HepG2 (cell line): ENCODE measurements around the gene FAM216A. TPM values are rescaled to one million over a fixed set of nuclear protein-coding genes. Genes with fewer than 3 reads are reported as not detected.

Source experiments
- ARNTL ChIP-seq: sonication (generic); formaldehyde crosslinking; IDR thresholded peaks from 2 replicates; pipeline ENCODE4 v1.4.0; 2020; ENCODE audit warnings: mild to moderate bottlenecking, missing genetic modification reagents
- ASH2L ChIP-seq: fragments of 300-600, 200-600 bp; sonication (generic); IDR thresholded peaks from 2 replicates; pipeline ENCODE4 v1.7.0; 2017; ENCODE audit warnings: low read depth, mild to moderate bottlenecking, moderate library complexity, mixed read lengths, low read length; ENCODE audit not compliant: insufficient read length
- ESRRA ChIP-seq: sonication (generic); formaldehyde crosslinking; IDR thresholded peaks from 2 replicates; pipeline ENCODE4 v1.5.1; 2020; ENCODE audit warnings: mild to moderate bottlenecking, low read depth, missing genetic modification reagents
- HNRNPUL1 ChIP-seq: fragments of 200-400 bp; formaldehyde crosslinking; IDR thresholded peaks from 2 replicates; pipeline ENCODE4 v1.6.1; 2017; ENCODE audit warnings: low read depth, mild to moderate bottlenecking, low read length, moderate library complexity
- ISL2 ChIP-seq: sonication (generic); formaldehyde crosslinking; IDR thresholded peaks from 2 replicates; pipeline ENCODE4 v1.5.0; 2020; ENCODE audit warnings: missing genetic modification reagents
- MAF1 ChIP-seq: sonication (generic); formaldehyde crosslinking; IDR thresholded peaks from 2 replicates; pipeline ENCODE4 v1.5.0; 2020; ENCODE audit warnings: missing genetic modification reagents, borderline replicate concordance
- MAFF ChIP-seq: IDR thresholded peaks from 2 replicates; pipeline ENCODE4 v1.6.1; 2011; ENCODE audit warnings: low read depth, low read length, improper control_type of control experiment
- MED1 ChIP-seq: sonication (generic); formaldehyde crosslinking; IDR thresholded peaks from 2 replicates; pipeline ENCODE4 v1.4.0; 2020; ENCODE audit warnings: missing genetic modification reagents
- NFIB ChIP-seq: sonication (generic); formaldehyde crosslinking; IDR thresholded peaks from 2 replicates; pipeline ENCODE4 v1.9.0; 2021; ENCODE audit warnings: missing genetic modification reagents, mild to moderate bottlenecking, borderline replicate concordance
- PAXIP1 ChIP-seq: sonication (generic); formaldehyde crosslinking; conservative IDR thresholded peaks from 2 replicates; pipeline ENCODE4 v1.4.0; 2020; ENCODE audit warnings: mild to moderate bottlenecking, missing genetic modification reagents, moderate library complexity
- PHF8 ChIP-seq: sonication (generic); formaldehyde crosslinking; IDR thresholded peaks from 2 replicates; pipeline ENCODE4 v1.5.0; 2020; ENCODE audit warnings: missing genetic modification reagents
- SNAI1 ChIP-seq: sonication (generic); formaldehyde crosslinking; IDR thresholded peaks from 2 replicates; pipeline ENCODE4 v1.5.0; 2020; ENCODE audit warnings: mild to moderate bottlenecking, missing genetic modification reagents, borderline replicate concordance
- SNAPC2 ChIP-seq: sonication (generic); formaldehyde crosslinking; IDR thresholded peaks from 2 replicates; pipeline ENCODE4 v1.8.1; 2022; ENCODE audit warnings: mild to moderate bottlenecking, missing genetic modification reagents
- ZGPAT ChIP-seq: IDR thresholded peaks from 2 replicates; pipeline ENCODE4 v1.6.1; 2016; ENCODE audit warnings: mild to moderate bottlenecking
- ZIK1 ChIP-seq: sonication (generic); formaldehyde crosslinking; IDR thresholded peaks from 2 replicates; pipeline ENCODE4 v1.5.0; 2020; ENCODE audit warnings: mild to moderate bottlenecking, low read depth, missing genetic modification reagents, borderline replicate concordance
- ZNF124 ChIP-seq: sonication (generic); formaldehyde crosslinking; IDR thresholded peaks from 2 replicates; pipeline ENCODE4 v1.4.0; 2020; ENCODE audit warnings: missing genetic modification reagents
- ZNF142 ChIP-seq: sonication (generic); formaldehyde crosslinking; IDR thresholded peaks from 2 replicates; pipeline ENCODE4 v1.4.0; 2020; ENCODE audit warnings: missing genetic modification reagents
- ZNF224 ChIP-seq: sonication (generic); formaldehyde crosslinking; IDR thresholded peaks from 2 replicates; pipeline ENCODE4 v1.5.0; 2020; ENCODE audit warnings: mild to moderate bottlenecking, missing genetic modification reagents
- ZNF232 ChIP-seq: sonication (generic); formaldehyde crosslinking; IDR thresholded peaks from 2 replicates; pipeline ENCODE4 v1.4.0; 2020; ENCODE audit warnings: missing genetic modification reagents, borderline replicate concordance
- ZNF30 ChIP-seq: sonication (generic); formaldehyde crosslinking; IDR thresholded peaks from 2 replicates; pipeline ENCODE4 v1.5.0; 2020; ENCODE audit warnings: mild to moderate bottlenecking, missing genetic modification reagents
- ZNF558 ChIP-seq: sonication (generic); formaldehyde crosslinking; IDR thresholded peaks from 2 replicates; pipeline ENCODE4 v1.9.0; 2022; ENCODE audit warnings: mild to moderate bottlenecking, missing genetic modification reagents, borderline replicate concordance
- ZNF644 ChIP-seq: IDR thresholded peaks from 2 replicates; pipeline ENCODE4 v1.6.1; 2016; ENCODE audit warnings: low read depth
- polyA plus RNA-seq, 8 experiments: library from polyadenylated mRNA; depleted of rRNA in 3 of 8; stranded (reverse) in 7 of 8; unstranded in 1 of 8; fragments of >200 nt; fragmentation: Illumina TruSeq in 4 of 8; extraction: Trizol in 4 of 8; gene quantifications; 2 replicates each; pipeline versions ENCODE4 v1.2.1 to v1.2.3, GENCODE V29; 2011 to 2016; ENCODE audit warnings: low read depth in 4 of 8, missing spikeins in 1 of 8, mixed read lengths in 1 of 8; ENCODE audit not compliant: insufficient read depth in 1 of 8
- total RNA-seq, 5 experiments: library from RNA; depleted of rRNA; stranded (reverse); fragments of >200 nt; fragmentation: Illumina TruSeq; extraction: Trizol; gene quantifications; 2 replicates each; pipeline ENCODE4 v1.2.3, GENCODE V29; 2016; ENCODE audit warnings: low read depth in 1 of 5

The FAM216A gene
- total and polyA plus RNA-seq, 2 of the 13 experiments (the other 11 are each of a cell fraction or from before 2014, with no cell fraction given): 20.3 to 31.2 TPM

- TF ChIP-seq MAFF: no peak
- no peak for TF ChIP-seq ESRRA
- no peak for TF ChIP-seq ZNF124 (CRISPR knock-in tag)
- no peak for TF ChIP-seq ZNF558 (CRISPR knock-in tag)
- TF ChIP-seq ZNF232: no peak
- no peak for TF ChIP-seq MAF1 (CRISPR knock-in tag)
- no peak for TF ChIP-seq NFIB (CRISPR knock-in tag)
- TF ChIP-seq ISL2 (CRISPR knock-in tag): no peak
- TF ChIP-seq ZIK1 (CRISPR knock-in tag): 0 out of 2 replicates have a peak, but pooled peaks have one; percentile 16
- TF ChIP-seq ZNF30 (CRISPR knock-in tag): no peak
- TF ChIP-seq SNAI1 (CRISPR knock-in tag): 0 out of 2 replicates have a peak, but pooled peaks have one; percentile 15
- no peak for TF ChIP-seq ASH2L
- no peak for TF ChIP-seq HNRNPUL1
- peak; percentile 71; the same call in 1 of the 2 replicates for TF ChIP-seq PHF8 (CRISPR knock-in tag)
- TF ChIP-seq ZNF644: no peak
- TF ChIP-seq PAXIP1 (CRISPR knock-in tag): no peak
- TF ChIP-seq MED1: no peak
- peak; percentile 24; the same call in 1 of the 2 replicates for TF ChIP-seq ZNF142
- no peak for TF ChIP-seq ZNF224
- no peak for TF ChIP-seq SNAPC2 (CRISPR knock-in tag)
- no peak for TF ChIP-seq ZGPAT (CRISPR knock-in tag)
- no peak for TF ChIP-seq ARNTL (CRISPR knock-in tag)
Measured at GRCh38 chr12:110467847-110468213, 815 bp upstream of the FAM216A start (continued).
